ENCODE data around the gene ELAPOR2. TPM values are rescaled to one million over a fixed set of nuclear protein-coding genes. Genes with fewer than 3 reads are reported as not detected.

The ELAPOR2 gene
- total RNA-seq, 1 donor from 2014 or later, result 90.8 TPM

DNA sequence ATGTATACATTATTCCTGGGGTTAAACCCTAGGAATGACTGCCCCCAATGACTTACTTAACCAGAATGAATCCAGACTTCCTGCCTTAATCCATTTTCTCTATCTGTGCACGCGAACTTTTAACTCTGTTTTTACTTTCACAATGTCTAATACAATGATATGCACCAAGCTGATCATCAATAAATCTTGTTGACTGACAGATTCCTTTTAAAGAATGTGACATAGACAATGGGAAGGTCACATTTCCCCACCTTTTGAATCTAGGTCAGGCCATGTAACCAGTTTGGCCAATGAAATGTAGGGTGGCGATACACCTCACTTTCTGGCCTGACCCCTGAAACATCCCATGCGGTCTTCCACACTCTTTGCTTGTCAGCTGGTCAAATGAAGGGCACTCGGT, 23.2 kb upstream of the ELAPOR2 start:
- Histone ChIP-seq H3K4me1 (no peaks in the 10 kb centered on the region), H3K36me3 (no peaks in the 10 kb centered on the region), H3K9me3 (no peaks in the 10 kb centered on the region), H3K27ac (no peak overlapping the region), H3K27me3 (ENCODE audit: low read depth) (no peaks in the 10 kb centered on the region), H3K4me3 (no peak overlapping the region)
- intact Hi-C loops (cut with DNase I), result no loop called here
- ATAC-seq (no peak), DNase-seq (no peak)
- TF ChIP-seq, protein P1, sequence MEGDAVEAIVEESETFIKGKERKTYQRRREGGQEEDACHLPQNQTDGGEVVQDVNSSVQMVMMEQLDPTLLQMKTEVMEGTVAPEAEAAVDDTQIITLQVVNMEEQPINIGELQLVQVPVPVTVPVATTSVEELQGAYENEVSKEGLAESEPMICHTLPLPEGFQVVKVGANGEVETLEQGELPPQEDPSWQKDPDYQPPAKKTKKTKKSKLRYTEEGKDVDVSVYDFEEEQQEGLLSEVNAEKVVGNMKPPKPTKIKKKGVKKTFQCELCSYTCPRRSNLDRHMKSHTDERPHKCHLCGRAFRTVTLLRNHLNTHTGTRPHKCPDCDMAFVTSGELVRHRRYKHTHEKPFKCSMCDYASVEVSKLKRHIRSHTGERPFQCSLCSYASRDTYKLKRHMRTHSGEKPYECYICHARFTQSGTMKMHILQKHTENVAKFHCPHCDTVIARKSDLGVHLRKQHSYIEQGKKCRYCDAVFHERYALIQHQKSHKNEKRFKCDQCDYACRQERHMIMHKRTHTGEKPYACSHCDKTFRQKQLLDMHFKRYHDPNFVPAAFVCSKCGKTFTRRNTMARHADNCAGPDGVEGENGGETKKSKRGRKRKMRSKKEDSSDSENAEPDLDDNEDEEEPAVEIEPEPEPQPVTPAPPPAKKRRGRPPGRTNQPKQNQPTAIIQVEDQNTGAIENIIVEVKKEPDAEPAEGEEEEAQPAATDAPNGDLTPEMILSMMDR (IDR thresholded peaks at IDR 0.05), result no peak

DNA sequence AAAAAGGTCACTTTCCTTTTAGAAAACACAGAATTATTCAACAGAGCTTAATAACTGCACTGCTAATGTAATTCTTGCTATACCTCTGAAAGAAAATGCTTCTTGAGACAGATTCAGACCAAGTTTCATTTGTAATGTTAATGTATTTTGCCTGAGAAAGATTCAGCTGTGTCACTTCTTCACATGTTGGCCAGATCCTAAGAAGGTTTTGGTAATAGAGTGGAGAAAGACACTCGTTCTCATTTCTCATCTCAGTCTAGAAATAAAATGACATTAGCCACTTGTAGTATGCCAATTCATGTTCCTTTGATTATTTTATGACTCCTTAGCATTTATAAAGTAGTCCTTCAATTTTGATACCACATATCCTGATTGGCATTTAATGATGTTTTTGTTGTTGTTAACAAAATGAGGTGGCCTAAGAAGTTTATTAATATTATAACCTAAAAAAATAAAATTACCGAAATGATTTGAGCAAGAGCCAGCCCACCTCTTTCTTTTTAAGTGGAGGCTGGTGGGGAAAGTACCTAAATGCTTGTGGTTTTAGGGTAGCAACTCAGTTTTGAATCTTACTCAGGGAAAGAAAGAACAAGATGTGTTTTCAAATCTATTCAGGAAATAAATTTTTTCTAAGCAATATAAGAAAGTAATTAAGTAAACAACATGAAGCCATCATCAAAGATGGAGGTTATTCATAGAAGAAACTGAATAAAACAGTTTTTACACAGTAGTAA, 16.4 kb upstream of the ELAPOR2 start:
- ATAC-seq, result no peak
- H3K27me3 ChIP-seq (ENCODE audit: low read depth), result no peaks in the 10 kb centered on the region
- H3K27ac ChIP-seq, result no peak overlapping the region
- no peaks in the 10 kb centered on the region for H3K36me3 ChIP-seq
- no peak for DNase-seq
- H3K4me1 ChIP-seq, result no peaks in the 10 kb centered on the region
- intact Hi-C loops (cut with DNase I), result no loop called here
- H3K9me3 ChIP-seq, result no peaks in the 10 kb centered on the region
- TF ChIP-seq, protein P1 (IDR thresholded peaks at IDR 0.05), result no peak
- no peak overlapping the region for H3K4me3 ChIP-seq

DNA sequence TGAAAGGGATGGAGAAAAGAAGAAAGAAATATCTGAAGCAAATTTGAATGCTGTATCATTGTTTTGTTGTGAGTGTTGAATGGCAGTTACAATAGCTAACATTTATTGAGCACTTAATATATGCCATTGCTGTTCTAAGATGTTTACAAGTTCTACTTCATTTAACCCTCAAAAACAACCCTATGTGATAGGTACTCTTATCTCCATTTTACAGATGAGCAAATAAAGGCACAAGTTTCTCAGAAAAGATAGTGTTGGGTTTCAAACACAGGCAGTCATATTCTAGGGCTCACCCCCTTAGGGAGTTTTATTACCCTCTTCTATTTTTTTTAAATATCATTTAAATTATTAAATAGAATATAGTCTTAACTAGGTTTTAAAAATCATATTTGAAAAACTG, 8.3 kb upstream of the ELAPOR2 start:
- no peaks in the 10 kb centered on the region for H3K27me3 ChIP-seq (ENCODE audit: low read depth)
- no peak overlapping the region for H3K27ac ChIP-seq
- H3K4me3 ChIP-seq, result no peak overlapping the region
- no peaks in the 10 kb centered on the region for H3K9me3 ChIP-seq
- no peaks in the 10 kb centered on the region for H3K4me1 ChIP-seq
- no peaks in the 10 kb centered on the region for H3K36me3 ChIP-seq
- ATAC-seq (no peak), DNase-seq (no peak)
- intact Hi-C loops (cut with DNase I), result no loop called here
- TF ChIP-seq, protein P1 (IDR thresholded peaks at IDR 0.05), result no peak

DNA sequence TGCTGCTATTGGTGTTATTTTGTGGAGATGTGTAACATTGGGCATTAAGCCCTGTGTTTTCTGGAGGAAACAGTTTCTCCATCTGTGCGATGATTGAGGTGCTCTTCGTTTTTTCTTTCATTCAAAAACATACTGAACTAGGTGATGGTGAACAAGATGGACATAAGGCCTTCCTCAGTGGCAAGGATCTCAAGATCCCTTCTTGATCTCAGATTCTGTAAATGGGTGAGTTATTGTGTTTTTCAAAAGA, 759 bp upstream of the ELAPOR2 start:
- intact Hi-C loops (cut with DNase I), result no loop called here
- no peak for DNase-seq
- no peak for ATAC-seq
- Histone ChIP-seq H3K9me3 (no peaks in the 10 kb centered on the region), H3K36me3 (no peaks in the 10 kb centered on the region), H3K4me3 (peak overlapping the region; percentile 72), H3K27ac (no peak overlapping the region), H3K27me3 (ENCODE audit: low read depth) (no peaks in the 10 kb centered on the region), H3K4me1 (peaks cover 25% of the 10 kb centered on the region)
- TF ChIP-seq, protein P1 (IDR thresholded peaks at IDR 0.05), result no peak

DNA sequence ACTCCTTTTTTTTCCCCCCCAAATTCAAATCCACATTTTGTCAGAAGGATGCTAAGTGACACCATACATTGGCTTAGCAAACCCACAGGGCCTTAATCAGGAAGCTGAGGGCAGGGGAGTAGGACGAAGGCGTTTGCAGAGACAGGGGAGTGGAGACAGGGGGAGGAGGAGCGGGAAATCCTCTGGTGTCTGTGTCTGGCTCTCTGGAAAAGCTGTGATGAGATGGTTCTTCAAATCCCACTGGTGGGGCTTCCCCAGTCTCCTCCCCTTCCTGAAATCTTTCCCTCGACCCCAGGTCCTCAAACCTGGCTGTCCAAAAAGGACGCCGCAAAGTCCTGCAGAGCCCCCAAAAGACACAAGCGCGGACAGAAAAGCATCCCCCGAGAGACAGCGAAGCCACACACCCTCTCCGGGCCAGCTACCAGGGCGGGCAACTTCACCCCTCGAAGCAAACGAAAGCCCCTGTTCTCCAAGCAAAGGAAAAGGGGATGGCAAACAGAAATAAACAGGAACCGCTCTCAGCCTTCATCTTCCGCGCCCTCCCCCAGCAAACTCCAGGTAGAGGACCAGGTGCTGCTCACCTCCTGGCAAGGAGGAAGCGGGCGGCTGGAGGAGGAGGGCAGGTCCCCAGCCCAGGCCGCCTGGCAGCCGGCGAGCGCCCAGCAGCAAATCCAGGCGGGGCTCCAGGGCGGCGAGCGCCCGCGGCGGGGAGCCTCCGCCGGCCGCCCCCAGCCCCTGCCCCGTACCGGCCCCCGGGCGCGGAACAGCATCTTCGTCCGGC, 520 bp downstream of the ELAPOR2 start:
- DNase-seq, result peak; percentile 54
- Histone ChIP-seq H3K36me3 (no peaks in the 10 kb centered on the region), H3K27me3 (ENCODE audit: low read depth) (no peaks in the 10 kb centered on the region), H3K27ac (peak overlapping the region; percentile 53), H3K4me3 (peak overlapping the region; percentile 72), H3K9me3 (no peaks in the 10 kb centered on the region), H3K4me1 (peaks cover 25% of the 10 kb centered on the region)
- TF ChIP-seq, protein P1 (IDR thresholded peaks at IDR 0.05), result no peak
- peak; percentile 73 to 75 for ATAC-seq
- intact Hi-C loops (cut with DNase I), result no loop called here

Measured in lower lobe of right lung (tissue), 2 donors.